HepG2 (cell line): ENCODE results near the gene SLITRK6. TPM values are rescaled to one million over a fixed set of nuclear protein-coding genes. Genes with fewer than 3 reads are reported as not detected.

Experiments used
- ATAC-seq: fragments of 200-7000 bp; cut with Tn5 transposase; 3 replicates; pipeline ENCODE4 v1.9.1; 2020; ENCODE audit warnings: mild to moderate bottlenecking, moderate library complexity
- BruUV-seq: library from RNA; stranded (reverse); fragments of 400-500 nt; replicated peaks from 2 replicates; lab custom pipeline; 2021; lab: Mats Ljungman, UMichigan
- CTCF ChIA-PET: fragments of 300-600 bp; formaldehyde crosslinking; extraction: SDS; loops from one replicate; lab custom pipeline; 2021; ENCODE audit warnings: low total read pairs, inconsistent platforms, low intra/inter-chr PET ratio; lab: Yijun Ruan, JAX
- POLR2A ChIA-PET: fragments of 350-600 bp; sonication (Branson Sonifier 250); formaldehyde crosslinking; loops from one replicate; lab custom pipeline; 2020; ENCODE audit warnings: antibody characterized with exemption, inconsistent platforms; lab: Yijun Ruan, JAX
- DNase-seq: peaks from one replicate; pipeline ENCODE4 v3.0.0-alpha.2; 2015; ENCODE audit warnings: low spot score
- FAIRE-seq: peaks from 3 replicates; lab custom pipeline; 2011; peaks lifted over from hg19 to GRCh38; lab: Jason Lieb, UNC
- H2AFZ ChIP-seq: one replicate; pipeline ENCODE4 v1.6.1; 2011; ENCODE audit warnings: low read length, inconsistent platforms
- H3K27ac ChIP-seq: fragments of 300-600 bp; 3 replicates; pipeline ENCODE4 v1.8.0; 2011; ENCODE audit warnings: mixed run types, mild to moderate bottlenecking, mixed read lengths, low read length, inconsistent platforms; ENCODE audit not compliant: insufficient read depth; ENCODE audit errors: extremely low read length
- H3K27me3 ChIP-seq, 2 experiments: fragments of 200-600 bp in 1 of 2; 2 replicates in 1 of 2; 3 replicates in 1 of 2; pipeline versions ENCODE4 v1.6.0 to v1.8.0; 2011; ENCODE audit warnings: low read length in 2 of 2, mild to moderate bottlenecking in 2 of 2, moderate library complexity in 2 of 2, inconsistent platforms in 1 of 2; ENCODE audit not compliant: insufficient read depth in 2 of 2, control insufficient read depth in 1 of 2
- H3K36me3 ChIP-seq, 2 experiments: fragments of 200-600 bp in 1 of 2; replicated peaks in 1 of 2; 2 replicates in 1 of 2; 3 replicates in 1 of 2; pipeline versions ENCODE4 v1.5.1 to v1.8.0; 2011; ENCODE audit warnings: low read length in 2 of 2, inconsistent platforms in 1 of 2; ENCODE audit not compliant: insufficient read depth in 2 of 2, control insufficient read depth in 1 of 2
- H3K4me1 ChIP-seq: 2 replicates; pipeline ENCODE4 v1.5.1; 2012; ENCODE audit warnings: low read length, inconsistent platforms; ENCODE audit not compliant: insufficient read depth
- H3K4me2 ChIP-seq: 2 replicates; pipeline ENCODE4 v1.6.0; 2011; ENCODE audit warnings: low read depth, low read length, inconsistent platforms
- H3K4me3 ChIP-seq, 3 experiments: fragments of 200-600 bp in 1 of 3; sonication (generic), shearing (Covaris generic) in 1 of 3; replicated peaks in 1 of 3; 2 replicates each; pipeline ENCODE4 v1.5.1; 2011 to 2016; ENCODE audit warnings: low read length in 3 of 3, inconsistent platforms in 2 of 3, low read depth in 2 of 3, mild to moderate bottlenecking in 2 of 3, control low read depth in 1 of 3, mixed read lengths in 1 of 3; ENCODE audit not compliant: insufficient read depth in 1 of 3
- H3K79me2 ChIP-seq: one replicate; pipeline ENCODE4 v1.6.1; 2011; ENCODE audit warnings: low read length, inconsistent platforms; ENCODE audit not compliant: insufficient read depth
- H3K9ac ChIP-seq: 2 replicates; pipeline ENCODE4 v1.6.0; 2011; ENCODE audit warnings: mild to moderate bottlenecking, low read depth, low read length, inconsistent platforms; ENCODE audit not compliant: insufficient read depth
- H3K9me3 ChIP-seq: 2 replicates; pipeline ENCODE4 v1.5.1; 2012; ENCODE audit warnings: mild to moderate bottlenecking, low read length
- H4K20me1 ChIP-seq: 2 replicates; pipeline ENCODE4 v1.6.0; 2011; ENCODE audit warnings: inconsistent platforms, mild to moderate bottlenecking, low read length, moderate library complexity; ENCODE audit not compliant: insufficient read depth
- CBFB ChIP-seq: sonication (generic); formaldehyde crosslinking; IDR thresholded peaks from 2 replicates; pipeline ENCODE4 v1.4.0; 2020; ENCODE audit warnings: missing genetic modification reagents
- HOXA5 ChIP-seq: sonication (generic); formaldehyde crosslinking; IDR thresholded peaks from 2 replicates; pipeline ENCODE4 v1.4.0; 2020; ENCODE audit warnings: missing genetic modification reagents
- ISX ChIP-seq: sonication (generic); formaldehyde crosslinking; conservative IDR thresholded peaks from 2 replicates; pipeline ENCODE4 v1.5.0; 2020; ENCODE audit warnings: missing genetic modification reagents
- LCORL ChIP-seq, 2 experiments: fragments of 450-650 bp in 1 of 2; sonication (generic) in 1 of 2; formaldehyde crosslinking in 1 of 2; IDR thresholded peaks; 2 replicates each; pipeline versions ENCODE4 v1.5.0 to v1.6.1; 2017 to 2020; ENCODE audit warnings: antibody characterized with exemption in 1 of 2, missing genetic modification reagents in 1 of 2
- PCBP1 ChIP-seq: fragments of 200-400 bp; formaldehyde crosslinking; IDR thresholded peaks from 2 replicates; pipeline ENCODE4 v1.6.1; 2017; ENCODE audit warnings: mild to moderate bottlenecking, low read depth, low read length, borderline replicate concordance
- RAD21 ChIP-seq: fragments of 450-650 bp; formaldehyde crosslinking; IDR thresholded peaks from 2 replicates; pipeline ENCODE4 v1.5.0; 2020; ENCODE audit warnings: mild to moderate bottlenecking
- SKI ChIP-seq: fragments of 450-650 bp; IDR thresholded peaks from one replicate; pipeline ENCODE4 v1.6.1; 2018; ENCODE audit warnings: mild to moderate bottlenecking; ENCODE audit not compliant: partially characterized antibody
- ZNF761 ChIP-seq: sonication (generic); formaldehyde crosslinking; conservative IDR thresholded peaks from 2 replicates; pipeline ENCODE4 v1.4.0; 2020; ENCODE audit warnings: mild to moderate bottlenecking, missing genetic modification reagents
- WGBS: methylation state at CpG from one replicate; pipeline ENCODE4 v1.1.6; 2017; ENCODE audit warnings: low lambda C conversion rate; 5-methylcytosine and 5-hydroxymethylcytosine counted together
- in situ Hi-C: cut with HindIII; loops from 2 replicates; pipeline ENCODE4 v1.10.0; 2017; ENCODE audit warnings: low pct_unique_long_range_greater_than_20kb; ENCODE audit not compliant: extremely low pct_ligation_motif_present
- intact Hi-C: fragments of 100-400 bp; cut with micrococcal nuclease; formaldehyde crosslinking; loops from one replicate; pipeline ENCODE4 v1.10.0; 2022; ENCODE audit not compliant: unreplicated experiment
- polyA plus RNA-seq, 8 experiments: library from polyadenylated mRNA; depleted of rRNA in 3 of 8; stranded (reverse) in 7 of 8; unstranded in 1 of 8; fragments of >200 nt; fragmentation: Illumina TruSeq in 4 of 8; extraction: Trizol in 4 of 8; gene quantifications; 2 replicates each; pipeline versions ENCODE4 v1.2.1 to v1.2.3, GENCODE V29; 2011 to 2016; ENCODE audit warnings: low read depth in 4 of 8, missing spikeins in 1 of 8, mixed read lengths in 1 of 8; ENCODE audit not compliant: insufficient read depth in 1 of 8
- total RNA-seq, 5 experiments: library from RNA; depleted of rRNA; stranded (reverse); fragments of >200 nt; fragmentation: Illumina TruSeq; extraction: Trizol; gene quantifications; 2 replicates each; pipeline ENCODE4 v1.2.3, GENCODE V29; 2016; ENCODE audit warnings: low read depth in 1 of 5
- TF ChIP-seq, protein P1 (sequence below): sonication (generic); formaldehyde crosslinking; IDR thresholded peaks from 2 replicates; pipeline ENCODE4 v1.5.1; 2020; ENCODE audit warnings: missing genetic modification reagents, mild to moderate bottlenecking, borderline replicate concordance

Gene SLITRK6
- total and polyA plus RNA-seq, 2 of the 13 experiments (the other 11 are each of a cell fraction or from before 2014, with no cell fraction given): not detected

GRCh38 chr13:85798556-85798955 is 663 bp downstream of the SLITRK6 start (continued):
- TF ChIP-seq LCORL (IDR thresholded peaks at IDR 0.05) (no peak), LCORL (CRISPR knock-in tag; IDR thresholded peaks at IDR 0.05) (no peak), ISX (no peak), HOXA5 (CRISPR knock-in tag) (no peak), RAD21 (no peak), SKI (no peak), ZNF761 (CRISPR knock-in tag) (no peak), PCBP1 (no peak), CBFB (CRISPR knock-in tag) (no peak)

- Histone ChIP-seq H3K4me2 (no peak overlapping the region), H3K79me2 (no peaks in the 10 kb centered on the region), H3K27ac (no peak overlapping the region), H3K4me1 (no peaks in the 10 kb centered on the region), H3K9me3 (no peaks in the 10 kb centered on the region), H3K4me3 (no peak overlapping the region), H3K27me3 (no peaks in the 10 kb centered on the region), H3K36me3 (no peaks in the 10 kb centered on the region), H3K9ac (no peak overlapping the region), H2AFZ (no peak overlapping the region), H4K20me1 (no peaks in the 10 kb centered on the region)
- 0% methylated on average over 4 of the region's 4 CpGs for WGBS
- FAIRE-seq: no peak
- no TSS peak for BruUV-seq
- no peak for DNase-seq
- TF ChIP-seq, protein P1, sequence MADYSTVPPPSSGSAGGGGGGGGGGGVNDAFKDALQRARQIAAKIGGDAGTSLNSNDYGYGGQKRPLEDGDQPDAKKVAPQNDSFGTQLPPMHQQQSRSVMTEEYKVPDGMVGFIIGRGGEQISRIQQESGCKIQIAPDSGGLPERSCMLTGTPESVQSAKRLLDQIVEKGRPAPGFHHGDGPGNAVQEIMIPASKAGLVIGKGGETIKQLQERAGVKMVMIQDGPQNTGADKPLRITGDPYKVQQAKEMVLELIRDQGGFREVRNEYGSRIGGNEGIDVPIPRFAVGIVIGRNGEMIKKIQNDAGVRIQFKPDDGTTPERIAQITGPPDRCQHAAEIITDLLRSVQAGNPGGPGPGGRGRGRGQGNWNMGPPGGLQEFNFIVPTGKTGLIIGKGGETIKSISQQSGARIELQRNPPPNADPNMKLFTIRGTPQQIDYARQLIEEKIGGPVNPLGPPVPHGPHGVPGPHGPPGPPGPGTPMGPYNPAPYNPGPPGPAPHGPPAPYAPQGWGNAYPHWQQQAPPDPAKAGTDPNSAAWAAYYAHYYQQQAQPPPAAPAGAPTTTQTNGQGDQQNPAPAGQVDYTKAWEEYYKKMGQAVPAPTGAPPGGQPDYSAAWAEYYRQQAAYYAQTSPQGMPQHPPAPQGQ (CRISPR knock-in tag): no peak
- no peak for ATAC-seq
- POLR2A ChIA-PET: no interaction called here
- CTCF ChIA-PET: no interaction called here
- in situ Hi-C loops (no loop called here), intact Hi-C loops (no loop called here)
Measured at GRCh38 chr13:85797311-85797710, 1.9 kb downstream of the SLITRK6 start.
